ENCODE data around the gene OTUB1.

GRCh38 chr11:64001484-64002420 lies 15.5 kb downstream of the OTUB1 start:
- no peak for TF ChIP-seq EZH2 (IDR thresholded peaks at IDR 0.05; ENCODE audit: insufficient read depth, poor library complexity, severe bottlenecking)
- no peak for TF ChIP-seq EZH2phosphoT487 (IDR thresholded peaks at IDR 0.05; ENCODE audit: insufficient read depth, low read depth)
